GM18909 (cell line): ENCODE data around the gene GAGE2A.
"Not testable (repeated sequence)": the region's sequence is repeated elsewhere in the genome, so short reads cannot be mapped to it uniquely, and the experiment has no call there.

Source experiments
- ATAC-seq: cut with Tn5 transposase; IDR thresholded peaks from one replicate; pipeline ENCODE4 v1.9.1; 2021; ENCODE audit warnings: mild to moderate bottlenecking; ENCODE audit not compliant: unreplicated experiment, poor library complexity

GAGE2A gene

DNA sequence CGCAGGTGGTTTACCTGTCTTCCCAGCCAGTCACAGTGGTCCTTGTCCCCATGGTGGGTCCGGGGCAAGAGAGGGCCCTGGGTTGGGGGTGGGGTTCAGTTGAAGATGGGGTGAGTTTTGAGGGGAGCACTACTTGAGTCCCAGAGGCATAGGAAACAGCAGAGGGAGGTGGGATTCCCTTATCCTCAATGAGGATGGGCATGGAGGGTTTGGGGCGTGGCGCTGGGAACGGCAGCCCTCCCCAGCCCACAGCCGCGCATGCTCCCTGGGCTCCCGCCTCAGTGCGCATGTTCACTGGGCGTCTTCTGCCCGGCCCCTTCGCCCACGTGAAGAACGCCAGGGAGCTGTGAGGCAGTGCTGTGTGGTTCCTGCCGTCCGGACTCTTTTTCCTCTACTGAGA is at the start of gene GAGE2A:
GAGE2A (plus strand) TSS at position 301 of the 400 bp plus-strand sequence. CDS start 1,155 bp downstream, outside the sequence.
- not testable (repeated sequence) for ATAC-seq

- not testable (repeated sequence) for ATAC-seq
Measured at GRCh38 chrX:49541433-49541832, 47.9 kb upstream of the GAGE2A start, which contains the start of gene GAGE12D. GAGE12D (plus strand) TSS chrX:49541733; CDS start chrX:49542888, 1,155 bp downstream.

- ATAC-seq: not testable (repeated sequence)
Measured at GRCh38 chrX:49550989-49551388, 38.3 kb upstream of the GAGE2A start, which contains the start of gene GAGE12E. GAGE12E (plus strand) TSS chrX:49551289; CDS start chrX:49552444, 1,155 bp downstream.

DNA sequence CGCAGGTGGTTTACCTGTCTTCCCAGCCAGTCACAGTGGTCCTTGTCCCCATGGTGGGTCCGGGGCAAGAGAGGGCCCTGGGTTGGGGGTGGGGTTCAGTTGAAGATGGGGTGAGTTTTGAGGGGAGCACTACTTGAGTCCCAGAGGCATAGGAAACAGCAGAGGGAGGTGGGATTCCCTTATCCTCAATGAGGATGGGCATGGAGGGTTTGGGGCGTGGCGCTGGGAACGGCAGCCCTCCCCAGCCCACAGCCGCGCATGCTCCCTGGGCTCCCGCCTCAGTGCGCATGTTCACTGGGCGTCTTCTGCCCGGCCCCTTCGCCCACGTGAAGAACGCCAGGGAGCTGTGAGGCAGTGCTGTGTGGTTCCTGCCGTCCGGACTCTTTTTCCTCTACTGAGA is 28.8 kb upstream of the GAGE2A start, which contains the start of gene GAGE12F:
GAGE12F (plus strand) TSS at position 301 of the 400 bp plus-strand sequence. CDS start 1,155 bp downstream, outside the sequence.
- not testable (repeated sequence) for ATAC-seq

- ATAC-seq: not testable (repeated sequence)
Measured at GRCh38 chrX:49568728-49569127, 20.6 kb upstream of the GAGE2A start.

- ATAC-seq: not testable (repeated sequence)
Measured at GRCh38 chrX:49569152-49569551, 20.1 kb upstream of the GAGE2A start.

GRCh38 chrX:49570100-49570499 is 19.2 kb upstream of the GAGE2A start, which contains the start of gene GAGE12G:
GAGE12G (plus strand) TSS chrX:49570400; CDS start chrX:49571555, 1,155 bp downstream.
- not testable (repeated sequence) for ATAC-seq

- not testable (repeated sequence) for ATAC-seq
Measured at GRCh38 chrX:49579649-49580048, 9.6 kb upstream of the GAGE2A start, which contains the start of gene GAGE12H. GAGE12H (plus strand) TSS chrX:49579949; CDS start chrX:49581104, 1,155 bp downstream.

DNA sequence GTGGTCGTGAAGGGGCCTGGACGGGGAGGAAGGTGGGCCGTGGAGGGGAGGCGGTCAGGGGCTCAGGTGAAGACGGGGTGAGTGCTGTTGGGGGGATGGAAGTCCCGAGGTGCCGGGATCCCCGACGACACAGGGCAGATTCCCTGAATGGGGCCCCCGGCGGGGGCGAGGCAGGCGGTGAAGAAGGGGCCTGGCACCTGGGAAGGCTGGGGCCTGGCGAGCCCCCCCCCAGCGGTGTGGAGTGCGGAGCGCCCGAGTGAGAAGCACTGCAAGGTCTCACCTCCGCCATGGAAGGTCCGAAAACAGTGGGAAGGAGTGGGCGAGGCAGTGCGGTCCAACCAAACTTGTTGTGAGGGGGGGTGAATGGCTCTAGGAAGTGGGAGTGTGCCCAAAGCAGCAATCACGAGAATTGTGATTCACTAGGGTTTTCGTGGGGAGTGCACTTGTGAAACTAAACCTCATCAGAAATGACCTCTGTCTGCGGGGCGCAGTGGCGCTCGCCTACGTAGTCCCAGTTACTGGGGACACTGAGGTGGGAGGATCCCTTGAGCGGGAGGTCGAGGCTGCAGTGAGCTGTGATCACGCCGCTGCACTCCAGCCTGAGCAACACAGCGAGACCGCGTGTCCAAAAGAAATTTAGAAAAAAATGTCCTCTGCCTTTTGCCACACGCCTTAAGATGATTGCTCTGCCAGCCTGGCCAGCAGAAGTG is 628 bp downstream of the GAGE2A start:
- ATAC-seq: not testable (repeated sequence)

DNA sequence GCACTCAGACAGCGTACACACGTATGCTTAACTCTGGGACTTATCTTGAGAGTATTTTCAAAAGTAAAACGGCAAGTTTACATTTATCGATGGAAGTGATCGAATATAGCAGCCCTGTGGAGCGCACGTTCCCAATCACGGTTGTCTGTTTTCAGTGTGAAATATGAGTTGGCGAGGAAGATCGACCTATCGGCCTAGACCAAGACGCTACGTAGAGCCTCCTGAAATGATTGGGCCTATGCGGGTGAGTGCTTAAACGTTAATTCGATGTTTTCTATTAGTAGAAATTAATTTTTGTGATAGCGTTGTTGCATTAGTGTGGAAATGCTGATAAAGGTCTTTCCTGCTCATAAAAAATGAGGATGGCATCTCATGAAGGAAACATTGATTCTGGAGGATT is 1.2 kb downstream of the GAGE2A start:
- not testable (repeated sequence) for ATAC-seq

DNA sequence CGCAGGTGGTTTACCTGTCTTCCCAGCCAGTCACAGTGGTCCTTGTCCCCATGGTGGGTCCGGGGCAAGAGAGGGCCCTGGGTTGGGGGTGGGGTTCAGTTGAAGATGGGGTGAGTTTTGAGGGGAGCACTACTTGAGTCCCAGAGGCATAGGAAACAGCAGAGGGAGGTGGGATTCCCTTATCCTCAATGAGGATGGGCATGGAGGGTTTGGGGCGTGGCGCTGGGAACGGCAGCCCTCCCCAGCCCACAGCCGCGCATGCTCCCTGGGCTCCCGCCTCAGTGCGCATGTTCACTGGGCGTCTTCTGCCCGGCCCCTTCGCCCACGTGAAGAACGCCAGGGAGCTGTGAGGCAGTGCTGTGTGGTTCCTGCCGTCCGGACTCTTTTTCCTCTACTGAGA is 9.4 kb downstream of the GAGE2A start, which contains the start of gene GAGE1:
GAGE1 (plus strand) TSS at position 301 of the 400 bp plus-strand sequence. CDS start 1,155 bp downstream, outside the sequence.
- not testable (repeated sequence) for ATAC-seq

- ATAC-seq: no peak
Measured at GRCh38 chrX:49610718-49611310, 21.5 kb downstream of the GAGE2A start.

DNA sequence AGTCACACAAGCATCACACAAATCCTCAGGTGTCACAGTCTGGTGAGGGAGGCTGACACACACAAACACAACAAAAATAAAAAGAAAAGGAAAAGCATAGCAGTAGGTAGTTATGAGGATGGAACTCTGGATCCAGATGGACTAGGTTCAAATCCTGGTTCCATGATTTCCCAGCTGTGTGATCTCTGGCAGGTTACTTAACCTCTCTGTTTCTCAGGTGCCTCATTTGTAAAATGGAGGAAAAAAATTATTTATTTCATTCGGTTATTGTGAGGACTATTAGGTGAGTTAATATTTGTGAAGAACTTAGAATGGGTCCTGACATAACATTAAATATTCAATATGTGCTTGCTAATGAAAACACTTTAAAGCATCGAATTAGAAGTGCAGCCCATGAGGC is 29.3 kb downstream of the GAGE2A start:
- ATAC-seq: no peak

- ATAC-seq: no peak
Measured at GRCh38 chrX:49627086-49627777, 37.9 kb downstream of the GAGE2A start.

DNA sequence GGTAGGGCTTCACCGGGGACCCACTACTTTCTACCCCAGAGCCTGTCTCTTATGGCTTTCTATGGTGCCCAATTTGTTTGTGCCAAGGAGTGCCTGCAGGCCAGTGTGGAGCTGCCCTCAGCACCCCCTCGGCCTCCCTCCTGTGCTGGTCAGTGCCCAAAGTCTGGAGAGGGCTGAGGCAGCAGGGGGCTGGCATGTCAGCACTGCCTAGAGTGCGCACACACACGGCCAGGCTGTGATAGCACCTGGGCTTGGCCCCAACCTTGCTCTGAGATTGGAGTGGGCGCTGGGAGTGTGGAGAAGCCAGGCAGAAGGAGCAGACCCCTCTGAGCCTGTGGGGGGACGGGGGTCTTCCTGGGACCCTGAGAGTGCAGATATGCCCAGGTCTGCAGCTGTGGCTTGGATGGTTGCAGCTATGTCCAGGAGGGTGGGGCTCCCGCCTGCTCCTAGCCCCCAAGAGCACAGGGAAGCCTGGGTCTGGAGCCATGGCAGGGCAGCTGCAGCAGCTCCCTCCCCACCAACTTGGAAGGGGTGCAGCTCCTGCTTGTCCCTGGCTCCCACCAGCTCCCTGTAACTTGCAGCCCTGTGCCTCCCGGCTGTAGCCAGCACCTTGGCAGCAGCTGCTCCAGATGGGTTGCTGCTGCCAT is 55.8 kb downstream of the GAGE2A start:
- no peak for ATAC-seq
